Eye (tissue), 1 donor: ENCODE measurements around the gene ZFHX3.

Experiments
- DNase-seq: peaks from one replicate; pipeline ENCODE4 v3.0.0-alpha.2; 2015

Gene ZFHX3

GRCh38 chr16:72785886-72786285 is 262.0 kb downstream of the ZFHX3 start:
- no peak for DNase-seq

- DNase-seq, result no peak
These were observed 262.8 kb downstream of the ZFHX3 start for GRCh38 chr16:72785171-72785570.

GRCh38 chr16:72783716-72784318 is 264.1 kb downstream of the ZFHX3 start:
- DNase-seq, result no peak

- no peak for DNase-seq
These were observed 278.1 kb downstream of the ZFHX3 start for GRCh38 chr16:72769876-72770275.

GRCh38 chr16:72768591-72768990 is 279.3 kb downstream of the ZFHX3 start:
- no peak for DNase-seq

- no peak for DNase-seq
These were observed 281.4 kb downstream of the ZFHX3 start for GRCh38 chr16:72766506-72766905.

- DNase-seq, result peak; percentile 50
These were observed 283.8 kb downstream of the ZFHX3 start for GRCh38 chr16:72764015-72764654.

- DNase-seq, result no peak
These were observed 287.3 kb downstream of the ZFHX3 start for GRCh38 chr16:72760581-72760980.

- DNase-seq, result no peak
These were observed 294.0 kb downstream of the ZFHX3 start for GRCh38 chr16:72753881-72754280.

GRCh38 chr16:72752004-72752695 is 295.8 kb downstream of the ZFHX3 start:
- no peak for DNase-seq

- no peak for DNase-seq
These were observed 296.9 kb downstream of the ZFHX3 start for GRCh38 chr16:72751076-72751475.

GRCh38 chr16:72749091-72749490 is 298.8 kb downstream of the ZFHX3 start:
- DNase-seq, result no peak

- no peak for DNase-seq
These were observed 303.7 kb downstream of the ZFHX3 start for GRCh38 chr16:72744076-72744793.

- no peak for DNase-seq
These were observed 304.7 kb downstream of the ZFHX3 start for GRCh38 chr16:72743011-72743761.

- no peak for DNase-seq
These were observed 307.6 kb downstream of the ZFHX3 start for GRCh38 chr16:72740347-72740746.

- DNase-seq, result no peak
These were observed 308.4 kb downstream of the ZFHX3 start for GRCh38 chr16:72739577-72739976.

GRCh38 chr16:72736074-72736473 is 311.9 kb downstream of the ZFHX3 start:
- DNase-seq, result no peak
